Smooth muscle cell (in vitro differentiated cells): ENCODE measurements around the gene ARHGAP10. TPM values are rescaled to one million over a fixed set of nuclear protein-coding genes. Genes with fewer than 3 reads are reported as not detected.

ENCODE experiments used
- DNase-seq: peaks from one replicate; lab custom pipeline; 2025; ENCODE audit not compliant: unreplicated experiment; lab: John Stamatoyannopoulos, UW
- H2AFZ ChIP-seq: fragments of 200-600 bp; sonication (generic); 2 replicates; pipeline ENCODE4 v1.6.0; 2016; ENCODE audit warnings: antibody characterized with exemption, low read depth, mild to moderate bottlenecking
- H3F3A ChIP-seq: fragments of 200-600 bp; sonication (generic); 2 replicates; pipeline ENCODE4 v1.6.0; 2017; ENCODE audit warnings: antibody characterized with exemption, low read depth
- H3K27ac ChIP-seq: fragments of 200-600 bp; sonication (generic); 2 replicates; pipeline ENCODE4 v1.5.1; 2016; ENCODE audit warnings: low read depth, mild to moderate bottlenecking
- H3K27me3 ChIP-seq: fragments of 200-600 bp; sonication (generic); 2 replicates; pipeline ENCODE4 v1.6.1; 2016; ENCODE audit warnings: low read depth, mild to moderate bottlenecking
- H3K36me3 ChIP-seq: fragments of 200-600 bp; sonication (generic); 2 replicates; pipeline ENCODE4 v1.5.1; 2016; ENCODE audit warnings: low read depth
- H3K4me1 ChIP-seq: fragments of 200-600 bp; sonication (generic); 2 replicates; pipeline ENCODE4 v1.5.1; 2016; ENCODE audit warnings: low read depth
- H3K4me2 ChIP-seq: fragments of 200-600 bp; sonication (generic); 2 replicates; pipeline ENCODE4 v1.6.0; 2016; ENCODE audit warnings: mild to moderate bottlenecking
- H3K4me3 ChIP-seq: fragments of 200-600 bp; sonication (generic); 2 replicates; pipeline ENCODE4 v1.5.1; 2016; ENCODE audit warnings: mild to moderate bottlenecking
- H3K79me2 ChIP-seq: fragments of 200-600 bp; sonication (generic); 2 replicates; pipeline ENCODE4 v1.6.0; 2016; ENCODE audit warnings: low read depth, mild to moderate bottlenecking
- H3K9ac ChIP-seq: fragments of 200-600 bp; sonication (generic); 2 replicates; pipeline ENCODE4 v1.6.0; 2016; ENCODE audit warnings: low read depth
- H3K9me3 ChIP-seq: fragments of 200-600 bp; sonication (generic); replicated peaks from 2 replicates; pipeline ENCODE4 v1.5.1; 2016; ENCODE audit warnings: low read depth
- H4K20me1 ChIP-seq: fragments of 200-600 bp; sonication (generic); 2 replicates; pipeline ENCODE4 v1.6.0; 2016; ENCODE audit warnings: low read depth
- WGBS: methylation state at CpG from one replicate; pipeline ENCODE4 v1.1.7; 2016; ENCODE audit warnings: low lambda C conversion rate; 5-methylcytosine and 5-hydroxymethylcytosine counted together
- polyA plus RNA-seq: library from polyadenylated mRNA; unstranded; fragments of >200 nt; fragmentation: Nextera tagmentation; extraction: Ambion mirVana; gene quantifications from 2 replicates; pipeline ENCODE4 v1.2.1, GENCODE V29; 2016
- total RNA-seq: library from RNA; depleted of rRNA; stranded (reverse); fragments of >200 nt; gene quantifications from 2 replicates; pipeline ENCODE4 v1.2.3, GENCODE V29; 2014
- TF ChIP-seq, protein P1 (sequence below): fragments of 200-600 bp; sonication (generic); IDR thresholded peaks from 2 replicates; pipeline ENCODE4 v1.5.1; 2017; ENCODE audit warnings: borderline replicate concordance, mild to moderate bottlenecking, antibody characterized with exemption; ENCODE audit not compliant: insufficient read depth, poor library complexity, severe bottlenecking

Gene ARHGAP10
- total and polyA plus RNA-seq, 2 experiments from 2014 or later: 6.2 to 11.6 TPM

DNA sequence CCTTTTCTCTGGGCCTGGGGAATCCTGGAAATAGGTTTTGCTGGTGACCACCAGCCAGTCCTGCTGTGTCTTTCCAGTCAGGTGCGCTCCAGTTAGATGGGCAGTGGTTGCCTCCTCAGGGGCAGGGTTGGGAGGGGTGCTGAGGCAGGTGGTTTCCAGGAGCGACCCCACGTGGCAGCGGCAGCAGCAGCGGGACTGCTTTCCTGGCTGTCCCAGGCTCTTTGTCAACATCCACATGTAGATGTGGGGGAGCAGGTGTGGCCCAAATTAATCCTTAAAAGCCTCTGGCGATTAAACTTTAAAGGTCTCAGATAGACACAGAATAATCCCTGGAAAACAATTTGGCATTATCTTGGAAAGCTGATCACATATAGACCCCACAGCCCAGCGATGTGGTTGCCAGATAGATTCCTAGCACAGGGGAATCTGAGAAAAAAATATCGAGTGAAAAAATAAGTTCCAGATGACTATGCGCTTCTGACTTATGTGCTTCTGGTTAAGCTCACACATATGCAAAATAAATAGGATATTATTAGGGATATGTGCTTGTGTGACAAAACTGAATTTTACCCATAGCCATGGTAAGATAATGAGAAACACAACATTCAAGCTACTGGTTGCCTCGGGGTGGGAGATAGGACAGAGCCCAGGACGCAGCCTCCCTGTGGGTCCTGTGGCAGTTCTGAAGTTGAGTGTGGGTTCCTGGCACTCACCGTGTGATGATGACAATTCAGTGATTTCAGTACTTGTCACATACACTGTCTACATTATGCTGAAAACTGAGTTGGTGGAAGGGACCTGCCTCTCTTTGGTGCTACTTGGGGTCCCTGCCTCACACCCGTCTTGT is 336.4 kb downstream of the ARHGAP10 start:
- 81% methylated on average over 13 of the region's 13 CpGs for WGBS

DNA sequence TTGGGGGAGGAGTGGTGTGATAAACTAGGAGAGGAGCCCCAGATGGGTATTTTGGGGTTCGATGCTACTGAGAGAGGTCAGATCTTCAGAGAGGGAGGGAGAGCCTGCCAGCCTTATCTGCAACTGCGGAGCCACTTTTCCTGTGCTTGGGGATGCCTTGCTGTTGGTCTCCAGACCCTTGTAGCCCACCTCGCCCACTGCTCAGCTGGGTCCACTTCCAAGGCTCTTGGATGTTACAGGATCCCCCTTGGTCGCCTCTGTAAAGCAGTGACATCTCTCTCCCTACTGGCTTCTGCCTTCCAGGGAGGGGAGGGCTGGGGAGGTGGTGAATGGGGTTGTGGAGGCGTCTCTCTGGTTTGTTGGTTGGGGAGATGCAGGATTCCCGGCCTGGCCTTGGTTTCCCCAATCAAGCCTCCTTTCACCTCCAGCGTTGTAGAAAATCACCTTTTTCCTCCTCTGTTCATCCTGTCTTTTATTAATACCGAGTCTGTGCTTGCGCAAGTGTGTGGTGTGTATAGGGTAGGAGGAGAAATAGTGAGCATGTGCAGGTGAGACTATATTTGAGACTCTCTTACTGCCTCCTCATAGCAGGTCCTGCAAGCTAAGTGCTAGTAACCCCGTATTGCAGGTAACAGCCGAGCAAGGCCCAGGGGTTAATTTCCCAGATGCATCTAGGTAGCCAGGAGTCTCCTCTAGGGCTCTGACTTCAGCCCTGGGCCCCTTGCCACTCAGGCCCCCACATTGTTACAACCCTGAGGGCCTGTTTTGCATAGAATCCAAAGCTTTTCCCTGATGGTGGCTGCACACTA is 337.4 kb downstream of the ARHGAP10 start:
- no peak for DNase-seq
- H4K20me1 ChIP-seq: no peaks in the 10 kb centered on the region
- TF ChIP-seq, protein P1, sequence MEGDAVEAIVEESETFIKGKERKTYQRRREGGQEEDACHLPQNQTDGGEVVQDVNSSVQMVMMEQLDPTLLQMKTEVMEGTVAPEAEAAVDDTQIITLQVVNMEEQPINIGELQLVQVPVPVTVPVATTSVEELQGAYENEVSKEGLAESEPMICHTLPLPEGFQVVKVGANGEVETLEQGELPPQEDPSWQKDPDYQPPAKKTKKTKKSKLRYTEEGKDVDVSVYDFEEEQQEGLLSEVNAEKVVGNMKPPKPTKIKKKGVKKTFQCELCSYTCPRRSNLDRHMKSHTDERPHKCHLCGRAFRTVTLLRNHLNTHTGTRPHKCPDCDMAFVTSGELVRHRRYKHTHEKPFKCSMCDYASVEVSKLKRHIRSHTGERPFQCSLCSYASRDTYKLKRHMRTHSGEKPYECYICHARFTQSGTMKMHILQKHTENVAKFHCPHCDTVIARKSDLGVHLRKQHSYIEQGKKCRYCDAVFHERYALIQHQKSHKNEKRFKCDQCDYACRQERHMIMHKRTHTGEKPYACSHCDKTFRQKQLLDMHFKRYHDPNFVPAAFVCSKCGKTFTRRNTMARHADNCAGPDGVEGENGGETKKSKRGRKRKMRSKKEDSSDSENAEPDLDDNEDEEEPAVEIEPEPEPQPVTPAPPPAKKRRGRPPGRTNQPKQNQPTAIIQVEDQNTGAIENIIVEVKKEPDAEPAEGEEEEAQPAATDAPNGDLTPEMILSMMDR: no peak
- WGBS: 96% methylated on average over 11 of the region's 11 CpGs
- no peak overlapping the region for H3K27ac ChIP-seq
- no peaks in the 10 kb centered on the region for H3K36me3 ChIP-seq
- no peak overlapping the region for H2AFZ ChIP-seq
- H3K4me2 ChIP-seq: no peak overlapping the region
- no peak overlapping the region for H3K4me3 ChIP-seq
- no peak overlapping the region for H3K9ac ChIP-seq
- no peaks in the 10 kb centered on the region for H3K79me2 ChIP-seq
- peaks cover 4% of the 10 kb centered on the region for H3K4me1 ChIP-seq
- H3F3A ChIP-seq: no peaks in the 10 kb centered on the region
- H3K27me3 ChIP-seq: no peaks in the 10 kb centered on the region
- no peaks in the 10 kb centered on the region for H3K9me3 ChIP-seq

More for the DNA sequence above, 336.4 kb downstream of the ARHGAP10 start:
- no peaks in the 10 kb centered on the region for H3K36me3 ChIP-seq
- no peaks in the 10 kb centered on the region for H3F3A ChIP-seq
- no peaks in the 10 kb centered on the region for H3K9me3 ChIP-seq
- no peaks in the 10 kb centered on the region for H3K27me3 ChIP-seq
- H3K4me3 ChIP-seq: no peak overlapping the region
- peaks cover 4% of the 10 kb centered on the region for H3K4me1 ChIP-seq
- no peak overlapping the region for H3K4me2 ChIP-seq
- DNase-seq: no peak
- H2AFZ ChIP-seq: no peak overlapping the region
- no peaks in the 10 kb centered on the region for H4K20me1 ChIP-seq
- H3K27ac ChIP-seq: no peak overlapping the region
- no peaks in the 10 kb centered on the region for H3K79me2 ChIP-seq
- no peak overlapping the region for H3K9ac ChIP-seq
- TF ChIP-seq, protein P1: no peak

DNA sequence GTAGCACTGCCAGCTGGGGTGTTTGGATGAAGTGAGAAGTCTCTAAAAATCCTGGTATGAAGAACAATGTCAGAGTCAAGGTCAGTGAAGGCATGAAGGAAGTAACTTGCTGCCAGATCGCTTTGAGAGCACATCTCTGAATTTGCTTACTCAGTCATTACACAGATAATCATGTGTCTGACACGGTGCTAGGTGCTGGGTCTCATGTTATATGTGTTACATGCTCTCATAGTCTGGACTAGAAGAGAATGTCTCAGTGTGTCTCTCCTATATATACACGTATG is 337.9 kb downstream of the ARHGAP10 start:
- Histone ChIP-seq H3F3A (no peaks in the 10 kb centered on the region), H3K4me1 (peaks cover under 1% of the 10 kb centered on the region)
- 94% methylated on average over 3 of the region's 3 CpGs for WGBS

More for the DNA sequence above, 337.9 kb downstream of the ARHGAP10 start:
- H3K79me2 ChIP-seq: no peaks in the 10 kb centered on the region
- no peak overlapping the region for H3K27ac ChIP-seq
- no peak overlapping the region for H3K9ac ChIP-seq
- no peaks in the 10 kb centered on the region for H4K20me1 ChIP-seq
- H3K4me3 ChIP-seq: no peak overlapping the region
- TF ChIP-seq, protein P1: no peak
- H3K4me2 ChIP-seq: no peak overlapping the region
- no peaks in the 10 kb centered on the region for H3K36me3 ChIP-seq
- H3K27me3 ChIP-seq: no peaks in the 10 kb centered on the region
- H2AFZ ChIP-seq: no peak overlapping the region
- no peaks in the 10 kb centered on the region for H3K9me3 ChIP-seq
- no peak for DNase-seq
